HepG2 (cell line): Measurements from ENCODE around the gene SYT11. TPM values are rescaled to one million over a fixed set of nuclear protein-coding genes. Genes with fewer than 3 reads are reported as not detected.

Experiments
- ATF7 ChIP-seq, 2 experiments: fragments of 450-650 bp in 1 of 2; sonication (generic) in 1 of 2; formaldehyde crosslinking in 1 of 2; IDR thresholded peaks; 2 replicates each; pipeline versions ENCODE4 v1.4.0 to v1.6.1; 2016 to 2020; ENCODE audit warnings: antibody characterized with exemption in 1 of 2, mild to moderate bottlenecking in 1 of 2, missing genetic modification reagents in 1 of 2
- BHLHE40 ChIP-seq: IDR thresholded peaks from 2 replicates; pipeline ENCODE4 v1.6.1; 2011; ENCODE audit warnings: low read length, improper control_type of control experiment
- CEBPG ChIP-seq: IDR thresholded peaks from 2 replicates; pipeline ENCODE4 v1.6.1; 2016
- HOXD1 ChIP-seq: sonication (generic); formaldehyde crosslinking; IDR thresholded peaks from 2 replicates; pipeline ENCODE4 v1.5.0; 2020; ENCODE audit warnings: missing genetic modification reagents
- RARA ChIP-seq: IDR thresholded peaks from 2 replicates; pipeline ENCODE4 v1.6.1; 2016; ENCODE audit warnings: missing genetic modification reagents, missing compliant biosample characterization
- RBFOX2 ChIP-seq: fragments of 200-400 bp; formaldehyde crosslinking; IDR thresholded peaks from 2 replicates; pipeline ENCODE4 v1.6.1; 2017; ENCODE audit warnings: low read depth, mild to moderate bottlenecking, low read length
- SALL1 ChIP-seq: sonication (generic); formaldehyde crosslinking; IDR thresholded peaks from 2 replicates; pipeline ENCODE4 v1.8.0; 2022; ENCODE audit warnings: mild to moderate bottlenecking, missing genetic modification reagents
- ZNF3 ChIP-seq: IDR thresholded peaks from 2 replicates; pipeline ENCODE4 v1.7.0; 2017; ENCODE audit warnings: inconsistent platforms
- ZNF501 ChIP-seq: sonication (generic); formaldehyde crosslinking; IDR thresholded peaks from 2 replicates; pipeline ENCODE4 v1.5.1; 2020; ENCODE audit warnings: mild to moderate bottlenecking, moderate library complexity, missing genetic modification reagents
- polyA plus RNA-seq, 8 experiments: library from polyadenylated mRNA; depleted of rRNA in 3 of 8; stranded (reverse) in 7 of 8; unstranded in 1 of 8; fragments of >200 nt; fragmentation: Illumina TruSeq in 4 of 8; extraction: Trizol in 4 of 8; gene quantifications; 2 replicates each; pipeline versions ENCODE4 v1.2.1 to v1.2.3, GENCODE V29; 2011 to 2016; ENCODE audit warnings: low read depth in 4 of 8, missing spikeins in 1 of 8, mixed read lengths in 1 of 8; ENCODE audit not compliant: insufficient read depth in 1 of 8
- total RNA-seq, 5 experiments: library from RNA; depleted of rRNA; stranded (reverse); fragments of >200 nt; fragmentation: Illumina TruSeq; extraction: Trizol; gene quantifications; 2 replicates each; pipeline ENCODE4 v1.2.3, GENCODE V29; 2016; ENCODE audit warnings: low read depth in 1 of 5
- TF ChIP-seq, protein P1 (sequence below): sonication (generic); formaldehyde crosslinking; IDR thresholded peaks from 2 replicates; pipeline ENCODE4 v1.4.0; 2020; ENCODE audit warnings: missing genetic modification reagents, mild to moderate bottlenecking, borderline replicate concordance
- TF ChIP-seq, protein P2 (sequence below): IDR thresholded peaks from 2 replicates; pipeline ENCODE4 v1.6.1; 2012; ENCODE audit warnings: low read depth, low read length, improper control_type of control experiment
- TF ChIP-seq, protein P3 (sequence below): sonication (generic); formaldehyde crosslinking; IDR thresholded peaks from 2 replicates; pipeline ENCODE4 v1.4.0; 2020; ENCODE audit warnings: low read depth, missing genetic modification reagents
- TF ChIP-seq, protein P4 (sequence below): sonication (generic); formaldehyde crosslinking; IDR thresholded peaks from 2 replicates; pipeline ENCODE4 v1.4.0; 2020; ENCODE audit warnings: missing genetic modification reagents
- TF ChIP-seq, protein P5 (sequence below): fragments of 450-650 bp; IDR thresholded peaks from 2 replicates; pipeline ENCODE4 v1.6.1; 2016
- TF ChIP-seq, protein P6 (sequence below): sonication (generic); formaldehyde crosslinking; IDR thresholded peaks from 2 replicates; pipeline ENCODE4 v1.4.0; 2020; ENCODE audit warnings: missing genetic modification reagents

SYT11 gene
- total and polyA plus RNA-seq, 2 of the 13 experiments (the other 11 are each of a cell fraction or from before 2014, with no cell fraction given) = 0.22 to 0.59 TPM

DNA sequence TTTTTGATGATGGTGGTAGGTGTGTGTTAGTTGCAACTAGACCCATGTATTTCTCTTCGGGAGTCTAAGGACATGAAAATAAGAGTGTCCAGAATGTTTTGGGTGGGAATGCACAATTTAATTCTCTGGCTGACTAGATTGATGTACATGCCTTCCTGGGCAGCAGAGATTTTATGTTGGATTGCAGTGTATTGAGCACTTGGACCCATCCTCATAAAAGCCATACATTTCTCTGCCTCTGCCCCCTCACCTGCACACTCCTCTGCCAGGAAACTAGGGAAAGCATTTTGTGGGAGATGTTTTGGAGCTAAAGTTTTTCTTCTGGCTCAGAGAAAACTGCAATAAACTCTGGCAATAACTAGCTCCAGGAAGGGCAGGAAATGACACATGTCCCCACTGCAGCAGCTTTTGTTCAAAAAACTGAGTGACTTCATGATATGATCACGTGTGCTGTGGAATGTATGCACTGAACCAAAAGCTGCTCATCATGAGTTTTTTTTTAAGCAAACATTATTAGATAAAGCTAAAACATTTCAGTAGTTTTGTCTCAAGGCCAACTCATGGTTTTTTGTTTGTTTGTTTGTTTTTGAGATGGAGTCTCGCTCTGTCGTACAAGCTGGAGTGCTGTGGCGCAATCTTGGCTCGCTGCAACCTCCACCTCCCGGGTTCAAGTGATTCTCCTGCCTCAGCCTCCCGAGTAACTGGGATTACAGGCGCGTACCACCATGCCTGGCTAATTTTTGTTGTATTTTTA is 34.2 kb downstream of the SYT11 start (continued):
- TF ChIP-seq, protein P1, sequence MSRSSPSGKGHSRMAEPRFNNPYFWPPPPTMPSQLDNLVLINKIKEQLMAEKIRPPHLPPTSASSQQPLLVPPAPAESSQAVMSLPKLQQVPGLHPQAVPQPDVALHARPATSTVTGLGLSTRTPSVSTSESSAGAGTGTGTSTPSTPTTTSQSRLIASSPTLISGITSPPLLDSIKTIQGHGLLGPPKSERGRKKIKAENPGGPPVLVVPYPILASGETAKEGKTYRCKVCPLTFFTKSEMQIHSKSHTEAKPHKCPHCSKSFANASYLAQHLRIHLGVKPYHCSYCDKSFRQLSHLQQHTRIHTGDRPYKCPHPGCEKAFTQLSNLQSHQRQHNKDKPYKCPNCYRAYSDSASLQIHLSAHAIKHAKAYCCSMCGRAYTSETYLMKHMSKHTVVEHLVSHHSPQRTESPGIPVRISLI (CRISPR knock-in tag) = peak; percentile 69; the same call in 1 of the 2 replicates
- TF ChIP-seq ZNF3 (CRISPR knock-in tag) (0 out of 2 replicates have a peak, but pooled peaks have one; percentile 18), BHLHE40 (peak; percentile 72), ZNF501 (CRISPR knock-in tag) (peak; percentile 23; the same call in 1 of the 2 replicates), RBFOX2 (no peak), RARA (CRISPR knock-in tag) (peak; percentile 47; the same call in 1 of the 2 replicates), CEBPG (CRISPR knock-in tag) (peak; percentile 77), HOXD1 (0 out of 2 replicates have a peak, but pooled peaks have one; percentile 14), ATF7 (IDR thresholded peaks at IDR 0.05) (0 out of 2 replicates have a peak, but pooled peaks have one; percentile 29), ATF7 (CRISPR knock-in tag; IDR thresholded peaks at IDR 0.05) (no peak), SALL1 (peak; percentile 91)
- TF ChIP-seq, protein P2, sequence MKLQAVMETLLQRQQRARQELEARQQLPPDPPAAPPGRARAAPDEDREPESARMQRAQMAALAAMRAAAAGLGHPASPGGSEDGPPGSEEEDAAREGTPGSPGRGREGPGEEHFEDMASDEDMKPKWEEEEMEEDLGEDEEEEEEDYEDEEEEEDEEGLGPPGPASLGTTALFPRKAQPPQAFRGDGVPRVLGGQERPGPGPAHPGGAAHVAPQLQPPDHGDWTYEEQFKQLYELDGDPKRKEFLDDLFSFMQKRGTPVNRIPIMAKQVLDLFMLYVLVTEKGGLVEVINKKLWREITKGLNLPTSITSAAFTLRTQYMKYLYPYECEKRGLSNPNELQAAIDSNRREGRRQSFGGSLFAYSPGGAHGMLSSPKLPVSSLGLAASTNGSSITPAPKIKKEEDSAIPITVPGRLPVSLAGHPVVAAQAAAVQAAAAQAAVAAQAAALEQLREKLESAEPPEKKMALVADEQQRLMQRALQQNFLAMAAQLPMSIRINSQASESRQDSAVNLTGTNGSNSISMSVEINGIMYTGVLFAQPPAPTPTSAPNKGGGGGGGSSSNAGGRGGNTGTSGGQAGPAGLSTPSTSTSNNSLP = 0 out of 2 replicates have a peak, but pooled peaks have one; percentile 26
- TF ChIP-seq, protein P3, sequence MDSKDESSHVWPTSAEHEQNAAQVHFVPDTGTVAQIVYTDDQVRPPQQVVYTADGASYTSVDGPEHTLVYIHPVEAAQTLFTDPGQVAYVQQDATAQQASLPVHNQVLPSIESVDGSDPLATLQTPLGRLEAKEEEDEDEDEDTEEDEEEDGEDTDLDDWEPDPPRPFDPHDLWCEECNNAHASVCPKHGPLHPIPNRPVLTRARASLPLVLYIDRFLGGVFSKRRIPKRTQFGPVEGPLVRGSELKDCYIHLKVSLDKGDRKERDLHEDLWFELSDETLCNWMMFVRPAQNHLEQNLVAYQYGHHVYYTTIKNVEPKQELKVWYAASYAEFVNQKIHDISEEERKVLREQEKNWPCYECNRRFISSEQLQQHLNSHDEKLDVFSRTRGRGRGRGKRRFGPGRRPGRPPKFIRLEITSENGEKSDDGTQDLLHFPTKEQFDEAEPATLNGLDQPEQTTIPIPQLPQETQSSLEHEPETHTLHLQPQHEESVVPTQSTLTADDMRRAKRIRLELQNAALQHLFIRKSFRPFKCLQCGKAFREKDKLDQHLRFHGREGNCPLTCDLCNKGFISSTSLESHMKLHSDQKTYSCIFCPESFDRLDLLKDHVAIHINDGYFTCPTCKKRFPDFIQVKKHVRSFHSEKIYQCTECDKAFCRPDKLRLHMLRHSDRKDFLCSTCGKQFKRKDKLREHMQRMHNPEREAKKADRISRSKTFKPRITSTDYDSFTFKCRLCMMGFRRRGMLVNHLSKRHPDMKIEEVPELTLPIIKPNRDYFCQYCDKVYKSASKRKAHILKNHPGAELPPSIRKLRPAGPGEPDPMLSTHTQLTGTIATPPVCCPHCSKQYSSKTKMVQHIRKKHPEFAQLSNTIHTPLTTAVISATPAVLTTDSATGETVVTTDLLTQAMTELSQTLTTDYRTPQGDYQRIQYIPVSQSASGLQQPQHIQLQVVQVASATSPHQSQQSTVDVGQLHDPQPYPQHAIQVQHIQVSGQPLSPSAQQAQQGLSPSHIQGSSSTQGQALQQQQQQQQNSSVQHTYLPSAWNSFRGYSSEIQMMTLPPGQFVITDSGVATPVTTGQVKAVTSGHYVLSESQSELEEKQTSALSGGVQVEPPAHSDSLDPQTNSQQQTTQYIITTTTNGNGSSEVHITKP (CRISPR knock-in tag) = no peak
- TF ChIP-seq, protein P4, sequence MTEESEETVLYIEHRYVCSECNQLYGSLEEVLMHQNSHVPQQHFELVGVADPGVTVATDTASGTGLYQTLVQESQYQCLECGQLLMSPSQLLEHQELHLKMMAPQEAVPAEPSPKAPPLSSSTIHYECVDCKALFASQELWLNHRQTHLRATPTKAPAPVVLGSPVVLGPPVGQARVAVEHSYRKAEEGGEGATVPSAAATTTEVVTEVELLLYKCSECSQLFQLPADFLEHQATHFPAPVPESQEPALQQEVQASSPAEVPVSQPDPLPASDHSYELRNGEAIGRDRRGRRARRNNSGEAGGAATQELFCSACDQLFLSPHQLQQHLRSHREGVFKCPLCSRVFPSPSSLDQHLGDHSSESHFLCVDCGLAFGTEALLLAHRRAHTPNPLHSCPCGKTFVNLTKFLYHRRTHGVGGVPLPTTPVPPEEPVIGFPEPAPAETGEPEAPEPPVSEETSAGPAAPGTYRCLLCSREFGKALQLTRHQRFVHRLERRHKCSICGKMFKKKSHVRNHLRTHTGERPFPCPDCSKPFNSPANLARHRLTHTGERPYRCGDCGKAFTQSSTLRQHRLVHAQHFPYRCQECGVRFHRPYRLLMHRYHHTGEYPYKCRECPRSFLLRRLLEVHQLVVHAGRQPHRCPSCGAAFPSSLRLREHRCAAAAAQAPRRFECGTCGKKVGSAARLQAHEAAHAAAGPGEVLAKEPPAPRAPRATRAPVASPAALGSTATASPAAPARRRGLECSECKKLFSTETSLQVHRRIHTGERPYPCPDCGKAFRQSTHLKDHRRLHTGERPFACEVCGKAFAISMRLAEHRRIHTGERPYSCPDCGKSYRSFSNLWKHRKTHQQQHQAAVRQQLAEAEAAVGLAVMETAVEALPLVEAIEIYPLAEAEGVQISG (CRISPR knock-in tag) = no peak
- TF ChIP-seq, protein P5, sequence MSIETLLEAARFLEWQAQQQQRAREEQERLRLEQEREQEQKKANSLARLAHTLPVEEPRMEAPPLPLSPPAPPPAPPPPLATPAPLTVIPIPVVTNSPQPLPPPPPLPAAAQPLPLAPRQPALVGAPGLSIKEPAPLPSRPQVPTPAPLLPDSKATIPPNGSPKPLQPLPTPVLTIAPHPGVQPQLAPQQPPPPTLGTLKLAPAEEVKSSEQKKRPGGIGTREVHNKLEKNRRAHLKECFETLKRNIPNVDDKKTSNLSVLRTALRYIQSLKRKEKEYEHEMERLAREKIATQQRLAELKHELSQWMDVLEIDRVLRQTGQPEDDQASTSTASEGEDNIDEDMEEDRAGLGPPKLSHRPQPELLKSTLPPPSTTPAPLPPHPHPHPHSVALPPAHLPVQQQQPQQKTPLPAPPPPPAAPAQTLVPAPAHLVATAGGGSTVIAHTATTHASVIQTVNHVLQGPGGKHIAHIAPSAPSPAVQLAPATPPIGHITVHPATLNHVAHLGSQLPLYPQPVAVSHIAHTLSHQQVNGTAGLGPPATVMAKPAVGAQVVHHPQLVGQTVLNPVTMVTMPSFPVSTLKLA = peak; percentile 43; the same call in 1 of the 2 replicates
- TF ChIP-seq, protein P6, sequence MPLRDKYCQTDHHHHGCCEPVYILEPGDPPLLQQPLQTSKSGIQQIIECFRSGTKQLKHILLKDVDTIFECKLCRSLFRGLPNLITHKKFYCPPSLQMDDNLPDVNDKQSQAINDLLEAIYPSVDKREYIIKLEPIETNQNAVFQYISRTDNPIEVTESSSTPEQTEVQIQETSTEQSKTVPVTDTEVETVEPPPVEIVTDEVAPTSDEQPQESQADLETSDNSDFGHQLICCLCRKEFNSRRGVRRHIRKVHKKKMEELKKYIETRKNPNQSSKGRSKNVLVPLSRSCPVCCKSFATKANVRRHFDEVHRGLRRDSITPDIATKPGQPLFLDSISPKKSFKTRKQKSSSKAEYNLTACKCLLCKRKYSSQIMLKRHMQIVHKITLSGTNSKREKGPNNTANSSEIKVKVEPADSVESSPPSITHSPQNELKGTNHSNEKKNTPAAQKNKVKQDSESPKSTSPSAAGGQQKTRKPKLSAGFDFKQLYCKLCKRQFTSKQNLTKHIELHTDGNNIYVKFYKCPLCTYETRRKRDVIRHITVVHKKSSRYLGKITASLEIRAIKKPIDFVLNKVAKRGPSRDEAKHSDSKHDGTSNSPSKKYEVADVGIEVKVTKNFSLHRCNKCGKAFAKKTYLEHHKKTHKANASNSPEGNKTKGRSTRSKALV (CRISPR knock-in tag) = 0 out of 2 replicates have a peak, but pooled peaks have one; percentile 21
